ENCODE data around the gene UNK. TPM values are rescaled to one million over a fixed set of nuclear protein-coding genes. Genes with fewer than 3 reads are reported as not detected.
A peak's percentile ranks its signal among the peaks of the same experiment; 100 is the strongest.

Gene UNK
- total and polyA plus RNA-seq, 2 of the 13 experiments (the other 11 are each of a cell fraction or from before 2014, with no cell fraction given), result 31.6 to 33.0 TPM

GRCh38 chr17:75827308-75828075, 42.9 kb downstream of the UNK start (continued):
- TF ChIP-seq TRAFD1 (CRISPR knock-in tag; IDR thresholded peaks at IDR 0.05; ENCODE audit: borderline replicate concordance) (no peak), HDAC1 (CRISPR knock-in tag; IDR thresholded peaks at IDR 0.05) (0 out of 2 replicates have a peak, but pooled peaks have one; percentile 33), RAD21 (CRISPR knock-in tag; IDR thresholded peaks at IDR 0.05) (peak; percentile 74), SIX1 (CRISPR knock-in tag; IDR thresholded peaks at IDR 0.05; ENCODE audit: borderline replicate concordance) (no peak), AGO2 (optimal IDR thresholded peaks at IDR 0.05; ENCODE audit: low read depth, low read length) (peak; percentile 89), NFKB2 (CRISPR knock-in tag; IDR thresholded peaks at IDR 0.05; ENCODE audit: borderline replicate concordance) (peak; percentile 51; the same call in 1 of the 2 replicates), XBP1 (CRISPR knock-in tag; IDR thresholded peaks at IDR 0.05) (no peak), HCFC1 (IDR thresholded peaks at IDR 0.05; ENCODE audit: low read depth, low read length) (no peak), RBAK (CRISPR knock-in tag; IDR thresholded peaks at IDR 0.05) (no peak), ZFP41 (CRISPR knock-in tag; IDR thresholded peaks at IDR 0.05; ENCODE audit: borderline replicate concordance) (no peak), ZFX (CRISPR knock-in tag; IDR thresholded peaks at IDR 0.05; ENCODE audit: low read depth) (peak; percentile 31; the same call in 1 of the 2 replicates), HNF1A (IDR thresholded peaks at IDR 0.05; ENCODE audit: low read depth) (no peak), HNF1A (CRISPR knock-in tag; IDR thresholded peaks at IDR 0.05; ENCODE audit: borderline replicate concordance) (no peak), ZBTB34 (CRISPR knock-in tag; IDR thresholded peaks at IDR 0.05) (peak; percentile 53; the same call in 1 of the 2 replicates), HNRNPL (IDR thresholded peaks at IDR 0.05; ENCODE audit: low read depth, low read length) (peak; percentile 88), ZNF33A (CRISPR knock-in tag; IDR thresholded peaks at IDR 0.05; ENCODE audit: borderline replicate concordance) (no peak), ZNF569 (CRISPR knock-in tag; IDR thresholded peaks at IDR 0.05; ENCODE audit: borderline replicate concordance) (no peak), ZMAT5 (CRISPR knock-in tag; IDR thresholded peaks at IDR 0.05; ENCODE audit: borderline replicate concordance, low read depth) (no peak), KDM2A (CRISPR knock-in tag; IDR thresholded peaks at IDR 0.05; ENCODE audit: borderline replicate concordance, low read depth) (peak; percentile 40; the same call in 1 of the 2 replicates), HMG20B (CRISPR knock-in tag; conservative IDR thresholded peaks at IDR 0.05) (no peak), ZNF576 (CRISPR knock-in tag; IDR thresholded peaks at IDR 0.05) (no peak), MYNN (CRISPR knock-in tag; IDR thresholded peaks at IDR 0.05; ENCODE audit: low read depth) (no peak)

All from HepG2 (cell line).